Endodermal cell (in vitro differentiated cells): Measurements from ENCODE around the gene CFAP69. TPM values are rescaled to one million over a fixed set of nuclear protein-coding genes. Genes with fewer than 3 reads are reported as not detected.

Experiments
- DNase-seq: peaks from one replicate; pipeline ENCODE4 v3.0.0-alpha.2; 2017
- H3K27ac ChIP-seq: 2 replicates; pipeline ENCODE4 v1.5.1; 2013; ENCODE audit warnings: mild to moderate bottlenecking, low read depth, low read length, moderate library complexity
- H3K27me3 ChIP-seq: 2 replicates; pipeline ENCODE4 v1.6.1; 2013; ENCODE audit warnings: mild to moderate bottlenecking, low read length, moderate library complexity; ENCODE audit not compliant: insufficient read depth, control insufficient read depth, poor library complexity, severe bottlenecking
- H3K36me3 ChIP-seq: 2 replicates; pipeline ENCODE4 v1.7.0; 2013; ENCODE audit warnings: mild to moderate bottlenecking, low read length, moderate library complexity; ENCODE audit not compliant: control insufficient read depth, insufficient read depth
- H3K4me1 ChIP-seq: one replicate; pipeline ENCODE4 v1.7.0; 2013; ENCODE audit warnings: low read length; ENCODE audit not compliant: control insufficient read depth, insufficient read depth
- H3K4me3 ChIP-seq: 2 replicates; pipeline ENCODE4 v1.5.1; 2013; ENCODE audit warnings: mild to moderate bottlenecking, low read length, moderate library complexity
- H3K9ac ChIP-seq: 2 replicates; pipeline ENCODE4 v1.6.1; 2013; ENCODE audit warnings: mild to moderate bottlenecking, low read length, moderate library complexity; ENCODE audit not compliant: poor library complexity, severe bottlenecking; ENCODE audit errors: extremely low read depth
- H3K9me3 ChIP-seq: 2 replicates; pipeline ENCODE4 v1.6.1; 2013; ENCODE audit warnings: mild to moderate bottlenecking, low read length, moderate library complexity; ENCODE audit not compliant: control insufficient read depth
- H3K27ac Mint-ChIP-seq: 2 replicates; pipeline ENCODE4 v1.8.0; 2020; ENCODE audit warnings: mixed read lengths
- H3K27me3 Mint-ChIP-seq: 2 replicates; pipeline ENCODE4 v1.8.0; 2021; ENCODE audit warnings: mild to moderate bottlenecking, mixed read lengths; ENCODE audit not compliant: insufficient read depth
- H3K36me3 Mint-ChIP-seq: 2 replicates; pipeline ENCODE4 v1.8.0; 2020; ENCODE audit warnings: low read depth, mixed read lengths
- H3K4me1 Mint-ChIP-seq: 2 replicates; pipeline ENCODE4 v1.8.0; 2020; ENCODE audit warnings: mixed read lengths
- H3K4me3 Mint-ChIP-seq: 2 replicates; pipeline ENCODE4 v1.8.0; 2020; ENCODE audit warnings: mild to moderate bottlenecking, moderate library complexity, mixed read lengths
- H3K9me3 Mint-ChIP-seq: 2 replicates; pipeline ENCODE4 v1.8.0; 2020; ENCODE audit warnings: mild to moderate bottlenecking, mixed read lengths
- CTCF ChIP-seq: fragments of 200-600 bp; sonication (generic); conservative IDR thresholded peaks from 2 replicates; pipeline ENCODE4 v1.5.0; 2021; ENCODE audit warnings: antibody characterized with exemption, mild to moderate bottlenecking
- WGBS, 2 experiments: methylation state at CpG; one replicate each; pipeline versions ENCODE4 v1.1.5 to v1.1.7; 2013; ENCODE audit warnings: missing lambda C conversion rate in 2 of 2, mixed read lengths in 1 of 2; ENCODE audit not compliant: insufficient coverage in 1 of 2, insufficient read length in 1 of 2; 5-methylcytosine and 5-hydroxymethylcytosine counted together
- total RNA-seq, 2 donors: library from RNA; stranded (reverse); fragmentation: NEBNext Ultra II Directional in 1 of 2; extraction: Animal tissue kit (Norgen Biotek cat#: 25700) in 1 of 2; gene quantifications; 2 replicates in 1 of 2; 3 replicates in 1 of 2; pipeline ENCODE4 v1.2.1, GENCODE V29; 2021

Gene CFAP69
- total RNA-seq, 2 donors from 2014 or later, result 4.9 to 6.6 TPM

DNA sequence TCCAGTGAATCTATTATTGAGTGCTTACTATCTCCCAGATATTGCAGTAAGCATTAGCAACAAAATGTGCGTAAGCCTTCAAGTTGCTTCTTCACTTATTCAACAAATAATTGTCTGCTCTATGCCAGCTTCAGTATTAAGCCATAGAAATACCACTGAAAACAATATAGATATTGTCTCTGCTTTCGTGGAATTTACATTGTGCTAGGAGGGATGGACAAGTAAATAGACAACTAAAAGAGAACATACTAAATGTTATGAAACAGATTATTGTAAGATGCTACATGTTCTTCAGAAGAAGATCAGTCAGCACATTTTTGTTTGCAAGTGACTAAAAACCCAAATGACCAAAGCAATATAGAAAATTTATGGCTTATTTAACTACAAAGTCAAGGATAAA, 27.3 kb downstream of the CFAP69 start:
- H3K9ac ChIP-seq, result no peak overlapping the region
- H3K27me3 ChIP-seq, result no peaks in the 10 kb centered on the region
- H3K9me3 ChIP-seq, result no peaks in the 10 kb centered on the region
- no peak for DNase-seq
- Mint-ChIP-seq H3K27ac (no peak overlapping the region), H3K36me3 (no peaks in the 10 kb centered on the region), H3K4me1 (peaks cover 16% of the 10 kb centered on the region), H3K4me3 (no peak overlapping the region), H3K9me3 (no peaks in the 10 kb centered on the region), H3K27me3 (peaks cover 2% of the 10 kb centered on the region)
- H3K4me1 ChIP-seq, result peaks cover 13% of the 10 kb centered on the region
- H3K27ac ChIP-seq, result no peak overlapping the region
- 95 to 100% methylated on average over 1 to 2 of the region's 2 CpGs for WGBS, 2 experiments
- no peak for TF ChIP-seq CTCF
- H3K36me3 ChIP-seq, result no peaks in the 10 kb centered on the region
- no peak overlapping the region for H3K4me3 ChIP-seq

- no peaks in the 10 kb centered on the region for H3K9me3 ChIP-seq
- H3K4me1 ChIP-seq, result peaks cover 13% of the 10 kb centered on the region
- no peak overlapping the region for H3K4me3 ChIP-seq
- TF ChIP-seq CTCF, result no peak
- no peak for DNase-seq
- H3K9ac ChIP-seq, result no peak overlapping the region
- Mint-ChIP-seq H3K9me3 (no peaks in the 10 kb centered on the region), H3K36me3 (no peaks in the 10 kb centered on the region), H3K4me3 (no peak overlapping the region), H3K4me1 (peaks cover 16% of the 10 kb centered on the region), H3K27me3 (no peaks in the 10 kb centered on the region), H3K27ac (no peak overlapping the region)
- H3K27me3 ChIP-seq, result no peaks in the 10 kb centered on the region
- H3K36me3 ChIP-seq, result no peaks in the 10 kb centered on the region
- no peak overlapping the region for H3K27ac ChIP-seq
These were observed 29.2 kb downstream of the CFAP69 start for GRCh38 chr7:90274161-90274560.

DNA sequence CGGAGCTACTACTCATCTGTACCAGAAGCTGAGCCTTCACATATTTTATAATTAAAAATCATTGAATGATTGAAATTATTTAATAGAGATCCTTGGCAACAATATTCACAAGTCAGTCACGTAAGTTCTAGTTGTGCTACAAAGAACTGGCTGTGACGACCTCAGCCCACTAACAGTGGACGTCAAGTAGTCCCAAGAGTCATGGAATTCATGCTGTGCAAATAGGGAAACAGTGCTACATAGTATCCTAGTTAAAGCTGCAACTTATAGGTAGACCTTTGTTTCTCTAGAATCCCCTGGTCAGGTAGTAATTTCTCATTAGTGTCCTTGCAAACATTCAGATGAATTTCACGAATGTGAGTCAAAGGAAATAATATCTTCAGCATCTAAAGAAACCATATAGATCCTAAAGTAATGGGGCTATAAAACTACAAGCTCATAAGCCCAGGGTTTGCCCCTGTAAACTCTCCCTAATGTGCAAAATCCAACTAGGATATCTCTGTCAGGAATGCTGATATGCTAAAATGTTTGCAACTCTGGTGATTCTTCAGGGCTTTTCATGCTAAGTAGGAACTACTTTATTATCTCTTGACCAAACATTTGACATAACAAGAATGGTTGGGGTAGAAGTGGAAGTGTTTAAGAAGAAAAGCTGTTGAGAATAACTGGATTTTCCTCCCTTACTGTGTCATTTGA, 31.2 kb downstream of the CFAP69 start:
- DNase-seq, result no peak
- H3K27me3 Mint-ChIP-seq, result no peaks in the 10 kb centered on the region
- no peaks in the 10 kb centered on the region for H3K36me3 Mint-ChIP-seq
- Histone ChIP-seq H3K4me1 (peaks cover 13% of the 10 kb centered on the region), H3K4me3 (no peak overlapping the region), H3K27me3 (no peaks in the 10 kb centered on the region), H3K36me3 (no peaks in the 10 kb centered on the region), H3K27ac (no peak overlapping the region), H3K9me3 (no peaks in the 10 kb centered on the region), H3K9ac (no peak overlapping the region)
- no peak overlapping the region for H3K27ac Mint-ChIP-seq
- no peaks in the 10 kb centered on the region for H3K9me3 Mint-ChIP-seq
- no peak for TF ChIP-seq CTCF
- 92 to 94% methylated on average over 4 to 5 of the region's 5 CpGs for WGBS, 2 experiments
- no peak overlapping the region for H3K4me3 Mint-ChIP-seq
- peaks cover 16% of the 10 kb centered on the region for H3K4me1 Mint-ChIP-seq
